PC-3 (cell line): ENCODE results near the gene ITGAE.
"Not testable (repeated sequence)": the region's sequence is repeated elsewhere in the genome, so short reads cannot be mapped to it uniquely, and the experiment has no call there.

ENCODE experiments used
- CTCF ChIP-seq: fragments of 300-600 bp; sonication (generic); conservative IDR thresholded peaks from 2 replicates; pipeline ENCODE4 v1.5.1; 2017; ENCODE audit warnings: antibody characterized with exemption, low read depth, mild to moderate bottlenecking, low read length
- EZH2 ChIP-seq: fragments of 300-600 bp; sonication (generic); IDR thresholded peaks from one replicate; pipeline ENCODE4 v1.6.1; 2017; ENCODE audit warnings: antibody characterized with exemption, mild to moderate bottlenecking, low read length; ENCODE audit not compliant: unreplicated experiment
- EZH2phosphoT487 ChIP-seq: fragments of 300-600 bp; sonication (generic); IDR thresholded peaks from 2 replicates; pipeline ENCODE4 v1.6.1; 2018; ENCODE audit warnings: mild to moderate bottlenecking, antibody characterized with exemption, low read length, borderline replicate concordance

DNA sequence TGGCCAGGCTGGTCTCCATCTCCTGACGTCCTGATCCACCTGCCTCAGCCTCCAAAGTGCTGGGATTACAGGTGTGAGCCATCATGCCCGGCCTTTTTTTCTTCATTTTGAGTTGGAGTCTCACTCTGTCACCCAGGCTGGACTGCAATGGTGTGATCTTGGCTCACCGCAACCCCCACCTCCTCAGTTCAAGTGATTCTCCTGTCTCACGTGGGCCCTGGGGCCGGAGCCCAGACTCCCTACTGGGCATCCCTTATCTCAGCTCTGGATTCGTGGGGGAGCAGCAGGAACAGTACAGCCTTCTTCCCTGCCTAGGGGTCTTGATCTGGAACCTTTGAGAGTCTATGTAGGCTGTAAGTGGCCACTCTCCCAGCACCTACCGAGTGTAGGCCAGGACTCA lies 7.7 kb downstream of the ITGAE start:
- TF ChIP-seq EZH2, CTCF, EZH2phosphoT487: not testable (repeated sequence)
